A549 (cell line): ENCODE measurements around the gene INSYN2B. TPM values are rescaled to one million over a fixed set of nuclear protein-coding genes. Genes with fewer than 3 reads are reported as not detected.

Experiments used
- ATAC-seq, 2 experiments: fragments of 200-7000 bp in 1 of 2; fragments of >200 bp in 1 of 2; cut with Nextera tagmentation in 1 of 2; cut with Tn5 transposase in 1 of 2; 3 replicates each; pipeline versions ENCODE4 v1.8.0 to v1.9.1; 2018 to 2020; ENCODE audit warnings: mild to moderate bottlenecking in 1 of 2, moderate library complexity in 1 of 2
- CTCF ChIA-PET: fragments of 300-600 bp; sonication (Branson Sonifier 250); formaldehyde crosslinking; extraction: SDS; loops from one replicate; lab custom pipeline; 2021; ENCODE audit warnings: antibody characterized with exemption, inconsistent platforms; lab: Yijun Ruan, JAX
- POLR2A ChIA-PET: fragments of 350-600 bp; formaldehyde crosslinking; extraction: SDS; loops from one replicate; lab custom pipeline; 2021; ENCODE audit warnings: antibody characterized with exemption, inconsistent platforms; lab: Yijun Ruan, JAX
- DNase-seq, 2 experiments: peaks; one replicate each; pipeline versions ENCODE4 v3.0.0 to v3.0.0-alpha.2; 2011 to 2016; ENCODE audit warnings: low read depth in 1 of 2, low spot score in 1 of 2
- FAIRE-seq: peaks from 2 replicates; lab custom pipeline; 2011; peaks lifted over from hg19 to GRCh38; lab: Jason Lieb, UNC
- H3K27ac ChIP-seq, 2 experiments: fragments of >200 bp; sonication (Bioruptor Twin); formaldehyde crosslinking; 3 replicates each; pipeline ENCODE4 v1.5.1; 2016 to 2017
- H3K4me1 ChIP-seq: fragments of >200 bp; sonication (Bioruptor Twin); formaldehyde crosslinking; 3 replicates; pipeline ENCODE4 v1.6.1; 2016
- H3K4me2 ChIP-seq: fragments of >200 bp; sonication (Bioruptor Twin); formaldehyde crosslinking; 3 replicates; pipeline ENCODE4 v1.6.1; 2016
- H3K4me3 ChIP-seq: fragments of >200 bp; sonication (Bioruptor Twin); formaldehyde crosslinking; 3 replicates; pipeline ENCODE4 v1.5.1; 2016
- H3K9me3 ChIP-seq: fragments of >200 bp; sonication (Bioruptor Twin); formaldehyde crosslinking; 3 replicates; pipeline ENCODE4 v1.6.1; 2016
- BHLHE40 ChIP-seq: IDR thresholded peaks from 2 replicates; pipeline ENCODE4 v1.6.1; 2012; ENCODE audit warnings: low read depth, low read length, inconsistent platforms
- CBX2 ChIP-seq: fragments of 200-600 bp; sonication (generic); IDR thresholded peaks from 2 replicates; pipeline ENCODE4 v1.6.1; 2016; ENCODE audit warnings: low read depth, mild to moderate bottlenecking, borderline replicate concordance
- CEBPB ChIP-seq, 2 experiments: fragments of >200 bp in 1 of 2; sonication (Bioruptor Twin) in 1 of 2; formaldehyde crosslinking in 1 of 2; IDR thresholded peaks; 2 replicates each; pipeline ENCODE4 v1.6.1; 2012 to 2016
- CHD2 ChIP-seq: fragments of 150-350 bp; IDR thresholded peaks from 2 replicates; pipeline ENCODE4 v1.6.1; 2014; ENCODE audit warnings: low read length; ENCODE audit not compliant: partially characterized antibody
- E2F6 ChIP-seq: IDR thresholded peaks from 2 replicates; pipeline ENCODE4 v1.6.1; 2012; ENCODE audit warnings: low read depth, borderline replicate concordance
- EHMT2 ChIP-seq: fragments of 200-600 bp; sonication (generic); IDR thresholded peaks from 2 replicates; pipeline ENCODE4 v1.6.1; 2016; ENCODE audit warnings: antibody characterized with exemption, low read depth, mild to moderate bottlenecking, moderate library complexity
- ELK1 ChIP-seq: fragments of 150-350 bp; IDR thresholded peaks from 2 replicates; pipeline ENCODE4 v1.6.1; 2014; ENCODE audit warnings: low read depth, mild to moderate bottlenecking, low read length
- ESRRA ChIP-seq: fragments of 150-350 bp; IDR thresholded peaks from 2 replicates; pipeline ENCODE4 v1.6.1; 2014; ENCODE audit warnings: mild to moderate bottlenecking, low read length, borderline replicate concordance
- FOSL2 ChIP-seq, 2 experiments: fragments of 450-650 bp in 1 of 2; fragments of >200 bp in 1 of 2; sonication (Bioruptor Twin) in 1 of 2; formaldehyde crosslinking; IDR thresholded peaks; 2 replicates each; pipeline versions ENCODE4 v1.5.0 to v1.6.1; 2016 to 2020; ENCODE audit warnings: mild to moderate bottlenecking in 1 of 2, moderate library complexity in 1 of 2
- FOXS1 ChIP-seq: fragments of 250-450 bp; sonication (Bioruptor Pico); IDR thresholded peaks from 2 replicates; pipeline ENCODE4 v1.5.0; 2020; ENCODE audit warnings: mild to moderate bottlenecking, moderate library complexity
- GATA3 ChIP-seq: IDR thresholded peaks from 2 replicates; pipeline ENCODE4 v1.6.1; 2012; ENCODE audit warnings: borderline replicate concordance
- HOXB13 ChIP-seq: fragments of 250-450 bp; sonication (Bioruptor Pico); IDR thresholded peaks from 2 replicates; pipeline ENCODE4 v1.5.0; 2020; ENCODE audit warnings: low read depth, mild to moderate bottlenecking, moderate library complexity
- HOXB5 ChIP-seq: fragments of 250-450 bp; sonication (Bioruptor Pico); IDR thresholded peaks from 2 replicates; pipeline ENCODE4 v1.5.0; 2020; ENCODE audit warnings: mild to moderate bottlenecking, moderate library complexity
- KDM5A ChIP-seq: fragments of 200-600 bp; sonication (generic); IDR thresholded peaks from 2 replicates; pipeline ENCODE4 v1.6.1; 2016; ENCODE audit warnings: antibody characterized with exemption, mild to moderate bottlenecking
- MAFK ChIP-seq: fragments of 450-650 bp; IDR thresholded peaks from 2 replicates; pipeline ENCODE4 v1.6.1; 2014; ENCODE audit not compliant: partially characterized antibody
- MYC ChIP-seq: IDR thresholded peaks from 2 replicates; pipeline ENCODE4 v1.6.1; 2012; ENCODE audit warnings: mild to moderate bottlenecking, inconsistent platforms, low read length, improper control_type of control experiment, borderline replicate concordance
- PHF8 ChIP-seq: fragments of 200-600 bp; sonication (generic); IDR thresholded peaks from 2 replicates; pipeline ENCODE4 v1.6.1; 2016; ENCODE audit warnings: low read depth, mild to moderate bottlenecking, antibody characterized with exemption, moderate library complexity, borderline replicate concordance
- ZC3H11A ChIP-seq: fragments of 450-650 bp; IDR thresholded peaks from 2 replicates; pipeline ENCODE4 v1.6.1; 2014; ENCODE audit warnings: antibody characterized with exemption, mild to moderate bottlenecking
- WGBS: methylation state at CpG from one replicate; pipeline ENCODE4 v1.1.6; 2017; ENCODE audit errors: missing lambda C conversion rate; 5-methylcytosine and 5-hydroxymethylcytosine counted together
- polyA plus RNA-seq, 4 experiments: library from polyadenylated mRNA; depleted of rRNA in 3 of 4; stranded (reverse); fragments of >200 nt; fragmentation: RNase III in 1 of 4; extraction: RNeasy Plus Mini Kit Qiagen cat#74134 plus additional on column Dnase treatment in 1 of 4; gene quantifications; 2 replicates in 3 of 4; 3 replicates in 1 of 4; pipeline ENCODE4 v1.2.3, GENCODE V29; 2011 to 2017
- TF ChIP-seq, protein P1 (sequence below): fragments of 200-600 bp; sonication (generic); IDR thresholded peaks from 2 replicates; pipeline ENCODE4 v1.6.1; 2016; ENCODE audit warnings: antibody characterized with exemption, mild to moderate bottlenecking, moderate library complexity
- TF ChIP-seq, protein P2 (sequence below): IDR thresholded peaks from 2 replicates; pipeline ENCODE4 v1.6.1; 2012
- TF ChIP-seq, protein P3 (sequence below): fragments of >200 bp; sonication (Bioruptor Twin); formaldehyde crosslinking; IDR thresholded peaks from 2 replicates; pipeline ENCODE4 v1.6.1; 2016
- TF ChIP-seq, protein P4 (sequence below): fragments of 250-450 bp; sonication (Bioruptor Pico); IDR thresholded peaks from 2 replicates; pipeline ENCODE4 v1.5.0; 2020; ENCODE audit warnings: low read depth, mild to moderate bottlenecking, moderate library complexity
- TF ChIP-seq, protein P5 (sequence below): fragments of >200 bp; sonication (Bioruptor Twin); formaldehyde crosslinking; IDR thresholded peaks from 3 replicates; pipeline ENCODE4 v1.6.1; 2016

INSYN2B gene
- polyA plus RNA-seq, 2 of the 4 experiments (the other 2 are of a cell fraction) = 0.26 to 0.46 TPM

GRCh38 chr5:170025853-170026252 lies 45.6 kb upstream of the INSYN2B start:
- TF ChIP-seq MAFK (peak; percentile 49), MYC (no peak)
- TF ChIP-seq, protein P1, sequence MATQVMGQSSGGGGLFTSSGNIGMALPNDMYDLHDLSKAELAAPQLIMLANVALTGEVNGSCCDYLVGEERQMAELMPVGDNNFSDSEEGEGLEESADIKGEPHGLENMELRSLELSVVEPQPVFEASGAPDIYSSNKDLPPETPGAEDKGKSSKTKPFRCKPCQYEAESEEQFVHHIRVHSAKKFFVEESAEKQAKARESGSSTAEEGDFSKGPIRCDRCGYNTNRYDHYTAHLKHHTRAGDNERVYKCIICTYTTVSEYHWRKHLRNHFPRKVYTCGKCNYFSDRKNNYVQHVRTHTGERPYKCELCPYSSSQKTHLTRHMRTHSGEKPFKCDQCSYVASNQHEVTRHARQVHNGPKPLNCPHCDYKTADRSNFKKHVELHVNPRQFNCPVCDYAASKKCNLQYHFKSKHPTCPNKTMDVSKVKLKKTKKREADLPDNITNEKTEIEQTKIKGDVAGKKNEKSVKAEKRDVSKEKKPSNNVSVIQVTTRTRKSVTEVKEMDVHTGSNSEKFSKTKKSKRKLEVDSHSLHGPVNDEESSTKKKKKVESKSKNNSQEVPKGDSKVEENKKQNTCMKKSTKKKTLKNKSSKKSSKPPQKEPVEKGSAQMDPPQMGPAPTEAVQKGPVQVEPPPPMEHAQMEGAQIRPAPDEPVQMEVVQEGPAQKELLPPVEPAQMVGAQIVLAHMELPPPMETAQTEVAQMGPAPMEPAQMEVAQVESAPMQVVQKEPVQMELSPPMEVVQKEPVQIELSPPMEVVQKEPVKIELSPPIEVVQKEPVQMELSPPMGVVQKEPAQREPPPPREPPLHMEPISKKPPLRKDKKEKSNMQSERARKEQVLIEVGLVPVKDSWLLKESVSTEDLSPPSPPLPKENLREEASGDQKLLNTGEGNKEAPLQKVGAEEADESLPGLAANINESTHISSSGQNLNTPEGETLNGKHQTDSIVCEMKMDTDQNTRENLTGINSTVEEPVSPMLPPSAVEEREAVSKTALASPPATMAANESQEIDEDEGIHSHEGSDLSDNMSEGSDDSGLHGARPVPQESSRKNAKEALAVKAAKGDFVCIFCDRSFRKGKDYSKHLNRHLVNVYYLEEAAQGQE = no peak
- POLR2A ChIA-PET = no interaction called here
- FAIRE-seq (no peak), DNase-seq (no peak), ATAC-seq (no peak)
- WGBS = 53% methylated on average over 8 of the region's 8 CpGs
- CTCF ChIA-PET = interaction anchor here (1.7 kb wide), 1 partner anchor 10 kb away, joined by 4 read pairs; no protein-coding TSS in a partner anchor
- H3K9me3 ChIP-seq = no peaks in the 10 kb centered on the region
- no peaks in the 10 kb centered on the region for H3K4me1 ChIP-seq
- no peak overlapping the region for H3K4me3 ChIP-seq
- no peak overlapping the region for H3K4me2 ChIP-seq
- H3K27ac ChIP-seq = no peak overlapping the region

GRCh38 chr5:170021506-170021905 lies 41.2 kb upstream of the INSYN2B start:
- TF ChIP-seq, protein P2, sequence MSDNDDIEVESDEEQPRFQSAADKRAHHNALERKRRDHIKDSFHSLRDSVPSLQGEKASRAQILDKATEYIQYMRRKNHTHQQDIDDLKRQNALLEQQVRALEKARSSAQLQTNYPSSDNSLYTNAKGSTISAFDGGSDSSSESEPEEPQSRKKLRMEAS = no peak
- TF ChIP-seq CHD2 = no peak
- TF ChIP-seq, protein P3, sequence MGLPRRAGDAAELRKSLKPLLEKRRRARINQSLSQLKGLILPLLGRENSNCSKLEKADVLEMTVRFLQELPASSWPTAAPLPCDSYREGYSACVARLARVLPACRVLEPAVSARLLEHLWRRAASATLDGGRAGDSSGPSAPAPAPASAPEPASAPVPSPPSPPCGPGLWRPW = no peak
- TF ChIP-seq FOXS1 = no peak
- TF ChIP-seq KDM5A = no peak
- TF ChIP-seq CBX2 = no peak
- no peak for TF ChIP-seq HOXB13 (CRISPR knock-in tag)
- TF ChIP-seq ESRRA = no peak
- no peak for TF ChIP-seq PHF8
- no peak for TF ChIP-seq E2F6
- Histone ChIP-seq H3K4me1 (no peaks in the 10 kb centered on the region), H3K27ac (no peak overlapping the region), H3K4me2 (no peak overlapping the region), H3K4me3 (no peak overlapping the region), H3K9me3 (no peaks in the 10 kb centered on the region)
- CTCF ChIA-PET = interaction anchor here (1.2 kb wide), 1 partner anchor 29 kb away, joined by 3 read pairs; no protein-coding TSS in a partner anchor
- DNase-seq = no peak
- POLR2A ChIA-PET = no interaction called here
- no peak for ATAC-seq
- WGBS = 54% methylated on average over 8 of the region's 8 CpGs
- FAIRE-seq = no peak

DNA sequence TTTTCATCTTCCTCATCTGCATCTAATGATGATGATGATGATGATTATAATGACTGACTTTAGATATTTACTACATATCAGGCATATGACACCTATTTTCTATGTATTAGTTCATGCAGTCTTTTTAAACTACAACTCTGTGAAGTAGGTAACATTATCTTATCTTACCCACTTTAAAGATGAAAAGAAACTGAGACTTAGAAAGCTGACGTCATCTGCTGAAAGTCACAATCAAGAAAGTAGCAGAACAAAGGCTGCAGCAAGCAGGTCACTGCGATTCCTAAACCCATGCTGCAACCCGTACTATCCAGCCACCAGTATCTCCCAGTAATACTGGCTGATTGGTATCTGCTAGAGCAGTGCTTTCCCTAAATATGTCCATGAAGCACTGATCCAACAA lies 40.1 kb upstream of the INSYN2B start:
- FAIRE-seq (peak; percentile 23), DNase-seq (no peak), ATAC-seq (no peak)
- Histone ChIP-seq H3K27ac (no peak overlapping the region), H3K4me3 (no peak overlapping the region), H3K4me2 (no peak overlapping the region), H3K4me1 (no peaks in the 10 kb centered on the region), H3K9me3 (no peaks in the 10 kb centered on the region)
- POLR2A ChIA-PET = no interaction called here
- CTCF ChIA-PET = no interaction called here
- TF ChIP-seq ELK1 (no peak), FOSL2 (IDR thresholded peaks at IDR 0.05) (no peak), FOSL2 (CRISPR knock-in tag; IDR thresholded peaks at IDR 0.05) (no peak), HOXB5 (CRISPR knock-in tag) (no peak), ZC3H11A (no peak), EHMT2 (no peak), GATA3 (no peak), HOXB13 (CRISPR knock-in tag) (no peak), BHLHE40 (no peak), CEBPB (IDR thresholded peaks at IDR 0.05) (no peak), KDM5A (no peak)
- TF ChIP-seq, protein P4, sequence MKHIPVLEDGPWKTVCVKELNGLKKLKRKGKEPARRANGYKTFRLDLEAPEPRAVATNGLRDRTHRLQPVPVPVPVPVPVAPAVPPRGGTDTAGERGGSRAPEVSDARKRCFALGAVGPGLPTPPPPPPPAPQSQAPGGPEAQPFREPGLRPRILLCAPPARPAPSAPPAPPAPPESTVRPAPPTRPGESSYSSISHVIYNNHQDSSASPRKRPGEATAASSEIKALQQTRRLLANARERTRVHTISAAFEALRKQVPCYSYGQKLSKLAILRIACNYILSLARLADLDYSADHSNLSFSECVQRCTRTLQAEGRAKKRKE (CRISPR knock-in tag) = no peak
- TF ChIP-seq, protein P5, sequence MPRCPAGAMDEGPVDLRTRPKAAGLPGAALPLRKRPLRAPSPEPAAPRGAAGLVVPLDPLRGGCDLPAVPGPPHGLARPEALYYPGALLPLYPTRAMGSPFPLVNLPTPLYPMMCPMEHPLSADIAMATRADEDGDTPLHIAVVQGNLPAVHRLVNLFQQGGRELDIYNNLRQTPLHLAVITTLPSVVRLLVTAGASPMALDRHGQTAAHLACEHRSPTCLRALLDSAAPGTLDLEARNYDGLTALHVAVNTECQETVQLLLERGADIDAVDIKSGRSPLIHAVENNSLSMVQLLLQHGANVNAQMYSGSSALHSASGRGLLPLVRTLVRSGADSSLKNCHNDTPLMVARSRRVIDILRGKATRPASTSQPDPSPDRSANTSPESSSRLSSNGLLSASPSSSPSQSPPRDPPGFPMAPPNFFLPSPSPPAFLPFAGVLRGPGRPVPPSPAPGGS = no peak
- WGBS = 45% methylated on average over 3 of the region's 3 CpGs
